NK-92 treated with Interleukin-12 subunit alpha and Interleukin-12 subunit beta, amount 100 ng/mL, for 24 hours (cell line): Measurements from ENCODE around the gene GJE1.

Experiments
- DNase-seq: peaks from one replicate; lab custom pipeline; 2025; lab: John Stamatoyannopoulos, UW

Gene GJE1

GRCh38 chr6:142165227-142165626 lies 32.5 kb downstream of the GJE1 start:
- no peak for DNase-seq

- no peak for DNase-seq
Measured at GRCh38 chr6:142167071-142167470, 34.3 kb downstream of the GJE1 start.

- no peak for DNase-seq
Measured at GRCh38 chr6:142167486-142167885, 34.8 kb downstream of the GJE1 start.

GRCh38 chr6:142171351-142171750 lies 38.6 kb downstream of the GJE1 start:
- DNase-seq, result no peak

- no peak for DNase-seq
Measured at GRCh38 chr6:142172758-142173157, 40.0 kb downstream of the GJE1 start.

GRCh38 chr6:142173980-142174379 lies 41.3 kb downstream of the GJE1 start:
- no peak for DNase-seq

- DNase-seq, result no peak
Measured at GRCh38 chr6:142174703-142175102, 42.0 kb downstream of the GJE1 start.

GRCh38 chr6:142178129-142178528 lies 45.4 kb downstream of the GJE1 start:
- no peak for DNase-seq

GRCh38 chr6:142182004-142182403 lies 49.3 kb downstream of the GJE1 start:
- no peak for DNase-seq

GRCh38 chr6:142183351-142183750 lies 50.6 kb downstream of the GJE1 start:
- no peak for DNase-seq

- no peak for DNase-seq
Measured at GRCh38 chr6:142184307-142184706, 51.6 kb downstream of the GJE1 start.
